GM19193 (cell line): ENCODE measurements around the gene FMN1.

Experiments
- POLR2A ChIP-seq: IDR thresholded peaks from 4 replicates; pipeline ENCODE4 v1.6.1; 2011; ENCODE audit not compliant: insufficient read depth, insufficient read length; ENCODE audit errors: extremely low read depth

The FMN1 gene

DNA sequence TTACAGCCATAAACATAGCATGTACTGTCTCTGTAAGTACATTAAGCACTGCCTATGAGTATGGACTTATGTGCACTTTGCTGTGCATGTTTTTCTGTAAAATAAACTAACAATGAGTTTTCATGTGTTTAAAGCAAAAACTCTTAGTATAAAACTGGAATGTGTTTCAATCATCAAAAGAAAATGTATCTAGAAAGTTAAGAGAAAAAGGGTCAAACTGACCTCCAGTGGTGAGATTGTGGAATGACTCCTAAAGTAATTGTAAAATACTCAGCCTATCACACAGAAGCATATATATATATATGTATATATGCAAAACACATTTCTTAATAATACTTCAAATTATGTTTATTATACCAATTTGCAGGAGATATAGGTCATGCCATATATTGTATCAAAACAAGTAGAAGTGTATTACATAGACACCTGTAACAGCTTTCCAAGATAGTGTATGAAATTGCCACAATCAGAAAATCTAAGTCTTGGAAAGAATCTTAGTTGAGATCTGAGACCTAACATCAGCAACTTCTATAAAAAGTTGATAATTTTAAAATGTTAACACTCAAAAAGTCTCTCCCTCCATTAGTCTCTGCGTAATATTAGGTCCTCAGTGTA, 199.6 kb downstream of the FMN1 start:
- TF ChIP-seq POLR2A = no peak

- no peak for TF ChIP-seq POLR2A
Measured at GRCh38 chr15:32993285-32993684, 201.2 kb downstream of the FMN1 start.

- no peak for TF ChIP-seq POLR2A
Measured at GRCh38 chr15:32991619-32992111, 202.8 kb downstream of the FMN1 start.

DNA sequence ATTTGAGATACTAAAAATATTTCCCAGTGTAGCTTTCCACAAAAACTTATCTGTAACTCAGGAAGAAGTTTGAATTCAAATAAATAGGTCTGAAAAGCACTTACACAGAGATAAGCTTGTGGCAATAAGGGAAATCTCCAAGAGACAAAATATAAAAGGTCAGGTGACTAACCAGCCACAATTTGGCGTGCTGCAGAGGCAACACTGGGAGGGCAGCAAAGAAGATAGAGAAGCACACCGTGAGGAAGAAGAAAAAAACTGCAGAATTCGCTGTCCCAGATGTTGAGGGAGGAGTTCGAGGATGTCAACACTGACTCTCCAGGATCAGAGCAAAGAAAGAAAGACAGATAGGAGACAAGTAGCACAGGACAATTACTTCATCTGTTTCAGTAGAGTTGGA, 204.4 kb downstream of the FMN1 start:
- TF ChIP-seq POLR2A = no peak

DNA sequence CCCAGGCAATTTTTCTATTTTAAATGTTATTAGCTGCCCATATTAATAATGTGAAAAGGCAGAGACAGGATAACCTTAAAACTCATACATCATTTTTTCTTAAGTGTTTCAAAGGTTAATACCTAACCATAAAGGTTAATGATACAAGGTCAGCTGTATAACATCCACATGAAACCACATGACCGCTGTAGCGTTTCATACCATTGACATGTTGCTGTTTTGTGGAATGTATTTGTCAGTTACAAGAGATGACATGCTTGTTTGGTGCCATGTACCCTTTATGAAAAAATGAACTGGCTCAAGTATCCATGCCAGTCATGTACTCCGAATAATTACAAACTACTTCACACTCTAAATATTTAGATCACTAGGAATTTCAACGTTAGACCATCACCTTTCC, 207.4 kb downstream of the FMN1 start:
- TF ChIP-seq POLR2A = no peak

GRCh38 chr15:32986147-32986546, 208.4 kb downstream of the FMN1 start:
- no peak for TF ChIP-seq POLR2A

- no peak for TF ChIP-seq POLR2A
Measured at GRCh38 chr15:32983679-32984078, 210.8 kb downstream of the FMN1 start.

GRCh38 chr15:32982001-32982400, 212.5 kb downstream of the FMN1 start:
- no peak for TF ChIP-seq POLR2A

- TF ChIP-seq POLR2A = no peak
Measured at GRCh38 chr15:32981536-32981935, 213.0 kb downstream of the FMN1 start.

- TF ChIP-seq POLR2A = no peak
Measured at GRCh38 chr15:32979710-32980109, 214.8 kb downstream of the FMN1 start.

DNA sequence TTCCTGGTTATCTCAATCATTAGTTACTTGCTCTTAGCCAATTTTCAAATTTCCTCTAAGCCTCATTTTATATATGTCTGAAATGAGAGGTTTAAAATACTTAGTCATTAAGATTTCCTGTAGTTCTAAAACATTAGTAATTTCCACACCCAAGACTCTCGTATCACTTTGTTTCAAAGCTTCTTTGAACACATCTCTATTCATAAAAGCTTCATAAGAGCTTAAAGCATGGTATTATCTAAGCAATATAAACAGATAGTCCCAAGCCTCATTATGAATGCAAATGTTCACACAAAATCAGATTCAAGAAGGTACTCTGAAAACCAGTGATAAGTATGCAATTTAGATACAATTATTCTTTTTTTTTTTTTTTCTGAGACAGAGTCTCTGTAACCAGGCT, 217.0 kb downstream of the FMN1 start:
- TF ChIP-seq POLR2A = no peak

- no peak for TF ChIP-seq POLR2A
Measured at GRCh38 chr15:32974691-32975090, 219.8 kb downstream of the FMN1 start.

- TF ChIP-seq POLR2A = no peak
Measured at GRCh38 chr15:32972686-32973085, 221.8 kb downstream of the FMN1 start.

GRCh38 chr15:32970847-32971246, 223.7 kb downstream of the FMN1 start:
- no peak for TF ChIP-seq POLR2A

- TF ChIP-seq POLR2A = no peak
Measured at GRCh38 chr15:32967521-32967920, 227.0 kb downstream of the FMN1 start.

GRCh38 chr15:32966512-32966911, 228.0 kb downstream of the FMN1 start:
- TF ChIP-seq POLR2A = no peak

- TF ChIP-seq POLR2A = no peak
Measured at GRCh38 chr15:32965897-32966296, 228.6 kb downstream of the FMN1 start.
